Dermis lymphatic vessel endothelial cell (primary cell): Measurements from ENCODE around the gene RFC4. TPM values are rescaled to one million over a fixed set of nuclear protein-coding genes. Genes with fewer than 3 reads are reported as not detected.

Source experiments
- total RNA-seq: library from RNA; depleted of rRNA; stranded (reverse); fragments of >200 nt; gene quantifications from 2 replicates; pipeline ENCODE4 v1.2.1, GENCODE V29; 2014

RFC4 gene
- total RNA-seq = 7.9 and 9.6 TPM in 2 replicates

GRCh38 chr3:186806089-186807055 is at the start of gene RFC4:
Gene RFC4 (minus strand): TSS chr3:186806482. CDS start chr3:186804713, 1,769 bp downstream.

GRCh38 chr3:186842426-186843038 is 36.2 kb upstream of the RFC4 start, which contains the start of gene ADIPOQ:
Gene ADIPOQ (plus strand): TSS chr3:186842710. CDS start chr3:186853059, 10,349 bp downstream.

GRCh38 chr3:186783058-186783730 is 23.1 kb downstream of the RFC4 start, which contains the start of gene EIF4A2:
Gene EIF4A2 (plus strand): TSS chr3:186783577. CDS start chr3:186783611, 34 bp downstream.

Other genes starting within 250 kb of the RFC4 start
- gene TBCCD1, start 239.1 kb downstream of the RFC4 start, total RNA-seq = 15.9 and 19.3 TPM in 2 replicates
- 51.0 and 59.7 TPM in 2 replicates for gene DNAJB11, start 235.8 kb downstream of the RFC4 start, total RNA-seq
- 0.09 TPM in 1 of 2 replicates, not detected in the other for gene AHSG, start 193.4 kb downstream of the RFC4 start, total RNA-seq
- not detected in 2 replicates for gene FETUB, start 166.1 kb downstream of the RFC4 start, total RNA-seq
- gene HRG, start 140.5 kb downstream of the RFC4 start, total RNA-seq = not detected in 2 replicates
- gene KNG1, start 89.1 kb downstream of the RFC4 start, total RNA-seq = not detected in 2 replicates
- gene EIF4A2, start 22.9 kb downstream of the RFC4 start, total RNA-seq = 452 and 554 TPM in 2 replicates
- gene ADIPOQ, start 36.2 kb upstream of the RFC4 start, total RNA-seq = not detected in 2 replicates
- gene ST6GAL1, start 124.0 kb upstream of the RFC4 start, total RNA-seq = 34.5 and 75.0 TPM in 2 replicates